RWPE2 (cell line): ENCODE results near the gene DENND1A.

Source experiments
- ATAC-seq: fragments of 200-7000 bp; cut with Tn5 transposase; 3 replicates; pipeline ENCODE4 v1.9.1; 2021; ENCODE audit warnings: low read depth
- DNase-seq: peaks from one replicate; pipeline ENCODE4 v3.0.0-alpha.2; 2020; ENCODE audit warnings: low spot score
- H3K27ac ChIP-seq: fragments of 450-650 bp; 2 replicates; pipeline ENCODE4 v1.5.1; 2017; ENCODE audit warnings: mild to moderate bottlenecking; ENCODE audit not compliant: poor library complexity, severe bottlenecking
- H3K27me3 ChIP-seq: fragments of 250-450 bp; sonication (Bioruptor Pico); 2 replicates; pipeline ENCODE4 v1.5.1; 2021; ENCODE audit warnings: mild to moderate bottlenecking, moderate library complexity; ENCODE audit not compliant: insufficient read depth, poor library complexity, severe bottlenecking
- H3K36me3 ChIP-seq: fragments of 250-450 bp; sonication (Bioruptor Pico); 2 replicates; pipeline ENCODE4 v1.5.1; 2020; ENCODE audit warnings: low read depth, mild to moderate bottlenecking, moderate library complexity
- H3K4me1 ChIP-seq: fragments of 250-450 bp; sonication (Bioruptor Pico); 2 replicates; pipeline ENCODE4 v1.5.1; 2021; ENCODE audit warnings: mild to moderate bottlenecking, moderate library complexity; ENCODE audit not compliant: insufficient read depth, poor library complexity, severe bottlenecking
- H3K4me3 ChIP-seq: fragments of 250-450 bp; sonication (Bioruptor Pico); 2 replicates; pipeline ENCODE4 v1.5.1; 2021; ENCODE audit warnings: mild to moderate bottlenecking, moderate library complexity; ENCODE audit not compliant: severe bottlenecking
- H3K9me3 ChIP-seq: fragments of 250-450 bp; sonication (Bioruptor Pico); 2 replicates; pipeline ENCODE4 v1.5.1; 2021; ENCODE audit warnings: mild to moderate bottlenecking, moderate library complexity; ENCODE audit not compliant: severe bottlenecking
- CTCF ChIP-seq: fragments of 450-650 bp; IDR thresholded peaks from one replicate; pipeline ENCODE4 v1.5.1; 2017; ENCODE audit warnings: mild to moderate bottlenecking, moderate library complexity; ENCODE audit not compliant: poor library complexity, severe bottlenecking

Gene DENND1A

GRCh38 chr9:123964761-123965160 lies 34.8 kb upstream of the DENND1A start:
- no peak for DNase-seq
- Histone ChIP-seq H3K4me1 (no peaks in the 10 kb centered on the region), H3K9me3 (no peaks in the 10 kb centered on the region), H3K27me3 (no peaks in the 10 kb centered on the region), H3K27ac (no peak overlapping the region), H3K36me3 (no peaks in the 10 kb centered on the region), H3K4me3 (no peak overlapping the region)
- no peak for TF ChIP-seq CTCF
- ATAC-seq, result no peak

GRCh38 chr9:123960965-123961364 lies 31.0 kb upstream of the DENND1A start:
- Histone ChIP-seq H3K36me3 (no peaks in the 10 kb centered on the region), H3K27me3 (no peaks in the 10 kb centered on the region), H3K9me3 (no peaks in the 10 kb centered on the region), H3K27ac (no peak overlapping the region), H3K4me1 (no peaks in the 10 kb centered on the region), H3K4me3 (no peak overlapping the region)
- DNase-seq, result no peak
- no peak for ATAC-seq
- peak; percentile 2 for TF ChIP-seq CTCF

DNA sequence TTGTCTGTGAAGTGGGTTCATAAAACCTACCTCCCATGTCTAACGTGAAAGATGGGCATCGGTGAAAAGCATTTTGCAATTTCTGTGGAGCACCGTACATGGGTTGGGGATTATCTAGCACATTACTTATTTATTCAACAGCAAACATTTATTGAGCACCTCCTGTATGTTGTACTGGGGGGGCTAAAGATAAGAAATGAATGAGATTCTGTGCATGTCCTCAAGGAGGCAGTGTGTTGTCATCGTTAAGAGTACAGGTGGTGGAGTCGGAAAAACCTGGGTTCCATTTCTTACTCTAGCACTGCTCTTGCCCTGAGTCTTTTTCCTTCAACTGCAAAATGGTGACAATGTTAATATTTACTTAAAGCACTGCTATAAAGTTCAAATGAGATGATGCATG lies 30.4 kb upstream of the DENND1A start:
- Histone ChIP-seq H3K27ac (no peak overlapping the region), H3K36me3 (no peaks in the 10 kb centered on the region), H3K27me3 (no peaks in the 10 kb centered on the region), H3K9me3 (no peaks in the 10 kb centered on the region), H3K4me3 (no peak overlapping the region), H3K4me1 (no peaks in the 10 kb centered on the region)
- no peak for DNase-seq
- peak; percentile 2 for TF ChIP-seq CTCF
- no peak for ATAC-seq

DNA sequence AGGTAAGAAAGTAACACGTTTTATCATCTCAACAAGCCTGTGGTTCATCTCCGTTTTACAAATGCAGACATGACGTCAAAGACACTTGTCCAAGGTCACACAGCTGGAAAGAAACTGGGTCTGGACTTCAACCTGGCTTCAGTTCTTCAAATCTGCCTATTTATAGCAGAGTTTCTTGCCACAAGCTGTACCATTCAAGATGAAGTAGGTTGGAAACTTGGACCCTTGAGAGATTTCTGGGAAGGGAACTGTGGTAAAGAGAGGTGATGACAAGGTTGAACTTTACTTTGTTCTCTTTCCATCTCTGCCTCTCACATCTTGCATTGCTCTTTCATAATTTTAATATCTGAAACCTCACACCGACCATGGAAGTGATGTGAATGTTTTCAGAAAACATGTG lies 29.9 kb upstream of the DENND1A start:
- ATAC-seq, result no peak
- no peak for DNase-seq
- Histone ChIP-seq H3K4me3 (no peak overlapping the region), H3K9me3 (no peaks in the 10 kb centered on the region), H3K27ac (no peak overlapping the region), H3K27me3 (no peaks in the 10 kb centered on the region), H3K36me3 (no peaks in the 10 kb centered on the region), H3K4me1 (no peaks in the 10 kb centered on the region)
- no peak for TF ChIP-seq CTCF

DNA sequence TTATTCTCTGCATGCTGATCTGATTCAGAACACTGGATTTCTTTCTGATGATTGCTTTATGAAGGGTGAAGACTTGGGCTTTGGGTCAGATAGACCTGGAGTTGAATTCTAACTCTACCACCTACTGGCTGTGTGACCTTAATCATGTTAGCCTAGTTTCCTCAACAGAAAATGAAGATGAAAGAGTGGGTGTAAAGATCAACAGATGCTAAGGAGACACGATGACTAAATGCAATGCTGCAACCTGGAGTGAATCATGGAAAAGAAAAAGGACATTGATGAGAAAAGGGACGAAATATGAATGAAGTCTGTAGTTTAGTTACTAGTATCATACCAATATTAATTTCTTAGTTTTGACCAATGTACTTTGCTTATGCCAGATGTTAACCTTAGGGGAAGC lies 27.8 kb upstream of the DENND1A start:
- H3K4me1 ChIP-seq, result no peaks in the 10 kb centered on the region
- no peaks in the 10 kb centered on the region for H3K9me3 ChIP-seq
- TF ChIP-seq CTCF, result no peak
- no peak for ATAC-seq
- H3K36me3 ChIP-seq, result no peaks in the 10 kb centered on the region
- H3K4me3 ChIP-seq, result no peak overlapping the region
- no peak overlapping the region for H3K27ac ChIP-seq
- no peak for DNase-seq
- H3K27me3 ChIP-seq, result no peaks in the 10 kb centered on the region
